GM10266 (cell line): Measurements from ENCODE around the gene NFIB.

Experiments
- DNase-seq: peaks from one replicate; pipeline ENCODE4 v3.0.0; 2012; ENCODE audit errors: extremely low spot score
- TF ChIP-seq, protein P1 (sequence below): IDR thresholded peaks from 2 replicates; pipeline ENCODE4 v1.5.1; 2012; ENCODE audit warnings: mild to moderate bottlenecking, low read depth; ENCODE audit not compliant: control insufficient read depth, insufficient read depth; ENCODE audit errors: missing control alignments

The NFIB gene

DNA sequence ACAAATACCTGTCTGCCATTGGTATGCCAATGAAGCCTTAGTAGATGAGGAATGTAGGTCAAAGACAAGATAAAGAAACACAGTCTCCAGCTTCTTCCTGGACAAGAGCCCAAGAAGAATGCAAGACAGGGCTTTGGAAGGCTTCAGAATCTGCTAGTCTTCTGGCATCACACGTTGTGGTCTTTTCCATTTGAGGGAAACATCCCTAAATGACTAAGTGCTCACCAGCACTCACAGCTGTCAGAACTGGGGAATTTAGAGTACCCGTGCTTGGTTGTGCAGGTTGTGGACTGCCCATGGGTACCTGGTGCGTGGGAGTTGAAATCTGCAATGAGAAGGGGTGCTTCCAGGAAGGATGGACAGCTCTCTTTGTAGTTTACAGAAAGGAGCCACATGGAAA is 27.1 kb upstream of the NFIB start:
- no peak for DNase-seq
- TF ChIP-seq, protein P1, sequence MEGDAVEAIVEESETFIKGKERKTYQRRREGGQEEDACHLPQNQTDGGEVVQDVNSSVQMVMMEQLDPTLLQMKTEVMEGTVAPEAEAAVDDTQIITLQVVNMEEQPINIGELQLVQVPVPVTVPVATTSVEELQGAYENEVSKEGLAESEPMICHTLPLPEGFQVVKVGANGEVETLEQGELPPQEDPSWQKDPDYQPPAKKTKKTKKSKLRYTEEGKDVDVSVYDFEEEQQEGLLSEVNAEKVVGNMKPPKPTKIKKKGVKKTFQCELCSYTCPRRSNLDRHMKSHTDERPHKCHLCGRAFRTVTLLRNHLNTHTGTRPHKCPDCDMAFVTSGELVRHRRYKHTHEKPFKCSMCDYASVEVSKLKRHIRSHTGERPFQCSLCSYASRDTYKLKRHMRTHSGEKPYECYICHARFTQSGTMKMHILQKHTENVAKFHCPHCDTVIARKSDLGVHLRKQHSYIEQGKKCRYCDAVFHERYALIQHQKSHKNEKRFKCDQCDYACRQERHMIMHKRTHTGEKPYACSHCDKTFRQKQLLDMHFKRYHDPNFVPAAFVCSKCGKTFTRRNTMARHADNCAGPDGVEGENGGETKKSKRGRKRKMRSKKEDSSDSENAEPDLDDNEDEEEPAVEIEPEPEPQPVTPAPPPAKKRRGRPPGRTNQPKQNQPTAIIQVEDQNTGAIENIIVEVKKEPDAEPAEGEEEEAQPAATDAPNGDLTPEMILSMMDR, result no peak

DNA sequence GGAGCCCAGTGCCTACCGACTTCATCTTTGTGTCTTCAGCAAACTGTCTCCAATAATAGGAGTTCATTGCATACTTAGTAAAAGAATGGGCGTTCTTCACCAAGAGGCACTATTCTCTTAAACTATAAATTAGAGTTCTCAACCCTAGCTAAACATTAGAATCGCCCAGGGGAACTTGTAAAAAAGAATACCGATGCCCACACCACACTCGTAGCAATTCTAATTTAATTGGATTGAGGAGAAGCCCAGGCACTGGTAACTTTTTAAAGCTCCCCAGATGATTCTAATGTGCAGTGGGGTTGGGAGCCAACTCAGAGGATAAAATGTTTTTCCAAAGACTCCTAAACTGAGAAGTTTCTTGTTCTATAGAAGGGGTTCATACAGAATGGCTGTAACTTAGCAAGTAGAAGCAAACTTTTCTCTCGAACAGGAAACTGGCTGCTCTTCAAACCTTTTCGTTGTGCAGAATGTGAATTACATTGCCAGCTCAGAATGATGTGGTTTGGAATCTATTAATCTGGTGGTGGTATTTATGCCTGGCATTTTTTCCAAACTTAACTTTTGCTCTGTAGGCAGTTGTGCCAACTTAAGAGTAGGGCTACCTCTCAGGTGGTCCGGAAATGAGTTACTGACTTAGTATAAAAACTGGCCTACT is 26.4 kb upstream of the NFIB start:
- no peak for DNase-seq
- TF ChIP-seq, protein P1, result no peak

DNA sequence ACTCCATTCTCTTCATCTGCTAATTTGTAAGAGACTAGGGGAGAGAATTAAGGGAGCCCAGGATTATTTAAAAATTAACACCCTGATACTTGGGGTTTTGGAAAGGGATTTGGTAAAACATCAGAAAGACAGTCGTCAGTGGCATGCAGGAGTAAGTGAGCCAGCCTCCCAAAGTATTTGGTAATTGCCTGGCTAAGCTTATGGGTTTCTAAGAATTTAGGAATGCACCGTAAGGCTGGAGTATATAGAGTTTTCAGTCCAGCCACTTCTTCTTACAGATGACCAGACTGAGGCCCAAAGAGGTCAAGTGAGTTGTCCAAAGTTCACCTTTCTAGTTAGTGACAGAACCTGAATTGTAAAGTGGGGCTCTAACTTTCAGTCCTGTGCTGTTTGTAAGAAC is 25.8 kb upstream of the NFIB start:
- DNase-seq, result no peak

DNA sequence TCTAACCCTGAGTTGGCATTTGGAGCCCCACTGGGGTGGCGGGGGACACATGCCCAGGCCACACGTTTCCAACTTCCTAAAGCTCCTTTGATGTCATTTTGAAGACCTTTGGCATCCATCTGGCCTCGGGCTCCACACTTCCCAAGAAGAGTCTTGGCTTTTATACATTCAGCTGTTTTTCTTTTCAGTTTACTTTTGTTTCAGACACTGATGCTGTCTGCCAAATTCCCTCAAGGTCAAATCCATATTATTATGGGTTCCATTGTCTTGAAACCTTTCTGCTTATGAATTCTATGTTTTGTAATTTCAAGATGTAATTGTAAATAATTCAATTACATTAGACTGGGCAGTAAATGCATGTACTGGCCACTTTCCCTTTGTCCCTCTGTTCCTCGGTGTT is 23.7 kb upstream of the NFIB start:
- DNase-seq, result no peak
- TF ChIP-seq, protein P1, result no peak

More for the DNA sequence above, 25.8 kb upstream of the NFIB start:
- TF ChIP-seq, protein P1, result no peak

DNA sequence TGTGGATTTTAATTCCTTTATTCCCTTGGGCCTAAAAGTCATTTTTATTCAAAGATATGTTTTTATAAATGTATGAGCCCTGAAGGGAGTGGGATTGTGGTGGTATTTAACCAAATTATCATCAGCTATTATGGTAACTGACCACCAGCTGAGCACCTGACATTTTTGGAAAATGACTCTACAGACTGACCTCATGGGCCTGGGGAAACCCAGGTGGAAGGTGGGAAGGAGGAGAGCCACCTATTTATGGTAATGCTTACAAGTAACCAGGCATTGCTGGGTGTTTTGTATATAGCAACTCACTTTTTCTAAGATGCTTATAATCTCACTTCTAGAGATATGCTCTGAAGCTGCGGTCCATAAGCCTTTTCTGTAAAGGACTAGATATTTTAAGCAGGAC is 22.3 kb upstream of the NFIB start:
- no peak for DNase-seq
- TF ChIP-seq, protein P1, result no peak

DNA sequence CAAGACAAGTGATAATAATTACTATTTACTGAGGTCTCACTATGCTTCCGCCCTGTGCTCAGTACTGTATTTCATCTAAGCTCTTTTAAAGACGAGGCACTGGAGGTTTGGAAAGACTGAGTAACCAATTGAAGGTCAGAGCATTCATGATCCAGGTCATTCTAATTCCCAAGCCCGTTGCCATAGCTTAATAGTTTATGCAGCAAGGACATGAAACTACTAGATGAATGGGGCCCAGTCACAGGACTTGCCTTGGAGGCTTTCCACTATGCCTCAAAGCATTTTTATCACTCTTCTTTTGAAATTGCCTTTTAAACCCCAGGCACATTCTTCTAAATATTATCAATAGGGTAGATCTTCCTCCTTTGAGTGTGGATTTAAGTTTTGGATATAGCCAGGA is 17.2 kb upstream of the NFIB start:
- TF ChIP-seq, protein P1, result no peak
- DNase-seq, result no peak

DNA sequence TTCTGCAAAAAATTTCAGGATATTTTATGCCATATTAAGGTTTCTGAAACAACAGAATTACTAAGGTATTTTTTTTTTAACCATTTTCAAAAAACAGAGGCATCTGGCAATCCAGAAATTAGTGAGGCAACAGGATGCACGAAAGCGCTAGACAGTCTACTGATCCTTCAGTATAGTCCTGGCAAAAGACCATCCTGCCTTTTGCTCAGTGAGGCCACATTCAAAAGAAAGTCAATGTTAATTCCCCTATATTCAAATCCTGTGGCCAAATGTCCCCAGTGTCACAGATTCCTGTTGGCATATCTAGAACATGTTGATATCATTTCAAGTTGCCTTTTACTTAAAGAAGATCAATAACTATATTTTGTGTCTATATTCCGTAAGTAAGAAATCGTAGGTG is 13.1 kb upstream of the NFIB start:
- TF ChIP-seq, protein P1, result no peak
- DNase-seq, result no peak
